Activated CD4-positive, CD25-positive, alpha-beta regulatory T cell treated with anti-CD3 and anti-CD28 coated beads, Interleukin-2, amount 50 U/mL, for 72 hours (primary cell): Measurements from ENCODE around the gene ARHGAP15.

ENCODE experiments used
- DNase-seq: peaks from one replicate; pipeline ENCODE4 v3.0.0; 2021

ARHGAP15 gene

DNA sequence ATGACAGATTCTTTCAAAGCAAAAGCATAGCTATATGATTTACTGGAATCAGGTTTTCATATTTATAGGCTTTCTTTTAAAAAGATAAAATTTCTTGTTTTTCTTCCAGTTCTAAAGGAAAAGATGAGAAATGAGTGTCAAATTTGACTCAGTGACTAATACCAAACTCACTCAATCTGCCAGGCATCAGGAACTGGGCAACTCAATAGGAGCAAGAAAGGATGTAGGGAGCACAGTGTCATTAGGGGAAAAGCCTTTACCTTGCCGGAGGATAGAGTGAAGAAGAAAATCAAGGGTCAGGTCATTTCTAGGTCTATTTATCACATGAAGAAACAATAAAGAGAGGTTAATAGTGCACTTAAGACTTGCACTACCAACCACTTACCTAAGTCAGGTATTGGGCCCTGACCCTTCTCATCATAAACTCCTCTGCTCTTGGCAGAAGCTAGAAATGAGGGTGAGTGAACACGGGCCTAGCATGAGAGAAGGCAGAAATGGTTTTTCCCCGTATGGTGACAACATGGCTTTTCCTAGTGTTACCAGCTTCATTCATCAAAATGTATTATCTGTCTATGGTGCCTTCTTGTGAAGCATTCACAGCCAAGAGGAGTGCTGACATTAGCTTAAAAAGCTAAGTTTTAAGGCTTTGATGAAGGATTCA is 151.0 kb downstream of the ARHGAP15 start:
- no peak for DNase-seq

DNA sequence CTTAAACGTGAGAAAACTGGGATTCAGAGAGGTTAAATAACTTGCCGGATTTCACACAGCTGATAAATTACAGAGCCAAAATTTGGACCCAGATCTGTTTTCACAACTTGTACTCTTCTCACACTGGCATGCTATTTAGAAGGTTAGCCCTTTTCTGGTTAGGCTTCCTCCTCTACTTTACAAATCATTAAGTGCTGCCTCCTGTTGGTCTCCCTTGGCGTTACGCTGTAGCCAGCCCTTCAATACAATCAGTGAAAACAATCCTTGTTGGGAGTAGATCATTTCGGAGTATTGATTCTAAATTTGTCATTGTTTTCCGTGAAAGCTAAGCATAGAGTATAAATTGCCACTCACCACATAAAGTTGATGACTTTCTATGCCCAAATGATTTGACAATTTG is 153.5 kb downstream of the ARHGAP15 start:
- DNase-seq: no peak

DNA sequence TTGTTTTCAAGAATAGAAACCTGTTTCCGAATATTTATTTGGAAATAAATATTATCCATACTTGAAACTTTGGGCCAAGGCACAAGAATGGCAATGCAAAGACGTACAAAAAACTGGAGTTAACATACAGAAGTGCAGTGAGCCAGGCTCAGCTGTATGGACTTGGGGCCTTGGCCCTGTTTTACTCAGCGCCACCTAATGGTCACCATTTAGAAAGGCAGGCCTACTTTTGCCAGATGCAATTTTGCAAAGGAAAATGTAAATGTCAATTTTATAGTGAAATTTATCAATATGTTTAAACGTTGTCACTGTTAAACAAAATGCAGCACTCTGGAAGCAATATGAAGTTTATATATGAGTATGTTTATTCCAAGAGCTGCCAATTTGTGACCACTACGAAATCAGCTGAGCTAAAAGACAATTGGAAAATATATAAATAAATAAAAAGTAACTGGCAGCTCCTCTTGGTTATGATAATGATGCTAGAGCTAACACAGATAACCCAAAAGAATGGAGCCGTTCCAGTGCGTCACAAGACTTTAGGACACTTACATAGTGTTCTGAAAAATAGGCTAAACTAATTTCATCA is 155.0 kb downstream of the ARHGAP15 start:
- no peak for DNase-seq

DNA sequence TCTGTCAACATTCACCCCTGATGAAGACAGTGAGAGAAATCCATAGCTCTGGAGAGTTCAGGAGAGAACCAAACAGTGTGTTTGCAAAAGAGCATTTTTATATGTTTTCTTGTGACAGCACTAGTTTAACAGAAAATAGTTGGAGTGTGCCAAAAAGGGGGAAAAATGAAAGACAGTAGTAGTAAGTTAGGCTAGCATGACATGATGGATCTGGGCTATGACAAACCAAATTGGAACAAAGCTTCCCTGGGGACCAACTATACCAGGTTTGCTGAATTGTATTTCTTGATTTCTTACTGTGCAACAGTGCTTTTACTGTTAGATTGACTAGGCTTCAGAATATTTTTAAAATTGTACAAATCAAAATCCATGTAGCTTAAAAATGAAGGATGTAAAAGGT is 159.8 kb downstream of the ARHGAP15 start:
- DNase-seq: no peak

DNA sequence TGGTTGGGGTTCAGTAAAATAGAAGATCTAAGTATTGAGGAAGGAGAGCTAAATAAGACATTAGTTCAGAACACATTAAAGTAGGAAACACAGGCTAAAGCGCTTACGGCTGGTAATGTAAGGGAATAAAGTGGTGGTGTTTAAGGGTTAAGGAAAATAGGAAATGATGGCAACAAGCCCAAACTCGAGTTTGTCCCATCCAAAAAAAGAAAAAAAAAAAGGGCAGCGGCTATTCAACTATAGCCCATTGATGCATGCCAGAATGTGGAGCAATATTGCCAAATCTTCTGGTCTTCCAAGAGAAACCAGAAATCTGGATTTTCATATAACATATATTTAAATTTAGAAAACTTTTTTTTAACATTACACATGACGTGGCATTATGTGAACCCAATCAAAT is 161.0 kb downstream of the ARHGAP15 start:
- no peak for DNase-seq

DNA sequence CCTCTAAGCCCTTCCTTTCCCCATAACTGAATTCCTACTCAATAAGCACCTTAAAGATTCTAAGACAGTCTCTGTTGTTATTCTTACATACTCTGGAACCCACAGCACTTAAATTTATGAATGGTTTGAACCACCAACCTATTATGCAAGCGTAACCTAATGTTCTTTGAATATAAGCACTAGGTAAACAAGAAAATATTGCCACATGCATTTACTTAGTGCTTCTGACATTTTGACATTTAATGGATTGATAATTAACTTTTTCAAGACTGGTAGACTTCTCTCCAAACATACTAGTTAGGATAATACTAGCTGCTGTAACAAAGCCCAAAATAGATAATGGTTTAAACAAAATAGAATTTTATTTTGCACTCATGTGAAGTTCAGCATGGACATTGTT is 164.8 kb downstream of the ARHGAP15 start:
- DNase-seq: no peak

DNA sequence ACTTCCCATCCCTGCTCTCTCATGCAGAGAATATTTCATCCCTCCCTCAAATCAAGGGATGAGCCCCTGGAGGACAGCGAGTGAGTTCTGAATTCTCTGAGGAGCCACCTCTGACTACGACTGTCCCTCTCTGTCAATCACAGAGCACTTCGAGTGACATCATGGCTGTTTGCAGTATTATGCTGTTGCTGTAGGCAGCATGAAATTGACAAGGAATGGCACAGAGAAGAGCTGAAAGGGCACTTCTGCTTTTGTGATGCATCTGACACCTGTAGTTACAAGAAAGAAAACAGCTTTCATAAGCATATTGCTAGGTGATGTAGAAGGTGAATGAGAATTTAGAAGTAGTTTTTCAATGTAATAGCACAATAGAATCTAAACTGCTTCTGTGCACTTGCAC is 166.9 kb downstream of the ARHGAP15 start:
- no peak for DNase-seq

DNA sequence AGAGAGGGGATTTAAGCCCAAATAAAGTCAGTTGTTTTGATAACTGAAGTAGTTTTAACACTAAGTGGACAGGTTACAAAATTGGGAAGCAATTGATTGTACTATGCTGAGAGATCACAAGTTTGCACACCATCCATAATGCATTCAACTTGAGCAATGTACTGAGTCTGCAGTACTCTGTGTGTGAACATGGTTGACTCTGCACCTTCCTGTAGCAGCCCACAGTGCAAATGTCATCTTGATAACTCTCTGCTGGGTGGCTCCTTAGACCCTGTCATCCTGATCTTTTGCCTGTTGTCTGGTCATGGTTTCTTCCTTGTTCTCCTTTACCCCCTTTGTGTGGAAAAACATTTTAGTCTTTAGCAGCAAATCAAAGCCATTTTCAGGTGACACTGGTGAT is 168.0 kb downstream of the ARHGAP15 start:
- no peak for DNase-seq

DNA sequence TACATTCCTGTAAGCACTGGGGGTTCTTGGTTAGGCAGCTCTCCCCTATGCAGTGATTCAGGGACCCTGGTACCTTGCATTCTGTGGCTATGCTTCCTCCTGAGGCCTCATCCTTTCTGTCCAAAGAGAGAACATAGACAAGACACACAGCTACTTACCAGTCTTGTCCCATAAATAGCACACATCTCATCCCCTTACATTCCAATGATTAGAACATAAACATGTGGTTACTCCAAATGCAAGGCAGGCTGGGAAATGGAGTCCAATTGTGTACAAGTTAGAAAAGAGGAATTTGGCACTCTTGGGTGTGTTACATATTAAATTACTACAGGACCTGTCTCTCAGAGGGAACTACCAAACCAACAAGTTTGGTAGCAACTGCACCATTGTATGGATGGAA is 171.3 kb downstream of the ARHGAP15 start:
- DNase-seq: no peak

DNA sequence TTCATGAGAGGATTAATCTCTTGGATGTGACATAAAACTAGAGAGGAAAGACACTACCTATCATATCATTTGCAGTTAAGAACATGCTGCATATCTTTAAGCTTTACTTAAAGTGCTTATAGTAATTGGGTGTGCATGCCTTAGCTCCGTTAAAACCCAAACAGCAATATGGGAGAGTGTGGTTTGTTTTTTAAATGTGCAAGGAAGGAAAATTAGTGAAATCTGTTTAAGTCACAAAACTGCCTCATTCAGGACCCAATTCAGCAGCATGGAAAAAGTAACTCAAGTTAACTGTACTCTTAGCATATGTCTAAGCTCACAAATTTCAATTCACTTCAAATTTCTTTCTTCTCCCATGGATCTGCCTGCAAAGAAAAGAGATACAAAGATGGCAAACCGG is 182.2 kb downstream of the ARHGAP15 start:
- DNase-seq: no peak

DNA sequence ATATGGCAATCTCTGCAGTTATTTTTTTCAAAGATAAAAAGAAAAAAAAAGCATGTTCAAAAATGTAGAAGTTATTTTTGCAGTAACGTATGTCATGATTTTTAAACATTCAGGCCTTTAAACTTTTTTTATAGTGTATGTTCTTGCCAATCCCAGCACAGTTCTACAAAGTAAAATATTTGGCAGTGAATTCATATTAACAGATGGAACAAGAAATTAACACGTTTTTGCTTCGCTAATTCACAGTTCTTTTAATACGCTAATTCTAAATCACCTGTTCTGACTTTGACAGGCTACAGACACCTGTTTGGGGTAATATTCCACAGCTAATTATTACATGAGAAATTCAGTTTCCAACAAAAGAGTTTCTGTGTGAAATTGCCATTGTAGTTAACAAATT is 183.2 kb downstream of the ARHGAP15 start:
- DNase-seq: no peak

DNA sequence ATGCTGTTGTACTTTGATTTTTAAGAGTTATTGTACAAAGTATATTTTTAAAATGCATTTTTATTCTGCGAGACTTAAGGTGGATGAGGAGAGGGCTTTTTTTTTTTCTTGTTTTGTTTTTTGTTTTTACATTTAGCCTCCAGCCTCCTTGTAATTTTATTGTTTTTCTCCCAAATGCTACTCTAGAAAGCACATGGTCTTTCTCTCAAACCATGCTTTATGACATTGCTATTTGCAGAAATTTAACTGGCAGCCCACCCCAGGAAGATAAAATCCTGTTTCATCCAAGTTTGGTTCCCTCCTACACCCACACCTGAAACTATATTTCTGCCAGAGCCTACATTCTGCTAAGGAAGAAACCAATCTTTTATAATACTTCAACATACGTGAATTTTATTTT is 184.6 kb downstream of the ARHGAP15 start:
- DNase-seq: no peak

DNA sequence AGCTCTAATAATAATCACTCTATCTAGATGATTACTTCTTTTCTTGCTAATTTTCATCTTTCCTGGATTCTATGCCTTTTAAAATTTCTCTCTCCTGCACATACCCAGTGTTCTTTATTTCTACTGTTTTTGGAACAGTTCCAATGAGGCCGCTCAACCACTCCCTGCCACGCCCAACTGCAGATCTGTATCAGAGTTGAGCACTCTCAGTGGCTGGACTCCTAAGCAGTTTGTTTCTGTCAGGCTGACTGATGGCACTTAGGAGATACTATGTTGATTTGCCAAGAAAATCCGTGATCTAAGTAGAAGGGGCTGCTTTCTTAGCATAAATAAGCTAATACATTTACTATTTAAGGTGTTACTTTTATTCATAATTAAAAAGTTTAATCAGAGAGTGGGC is 192.8 kb downstream of the ARHGAP15 start:
- DNase-seq: no peak

DNA sequence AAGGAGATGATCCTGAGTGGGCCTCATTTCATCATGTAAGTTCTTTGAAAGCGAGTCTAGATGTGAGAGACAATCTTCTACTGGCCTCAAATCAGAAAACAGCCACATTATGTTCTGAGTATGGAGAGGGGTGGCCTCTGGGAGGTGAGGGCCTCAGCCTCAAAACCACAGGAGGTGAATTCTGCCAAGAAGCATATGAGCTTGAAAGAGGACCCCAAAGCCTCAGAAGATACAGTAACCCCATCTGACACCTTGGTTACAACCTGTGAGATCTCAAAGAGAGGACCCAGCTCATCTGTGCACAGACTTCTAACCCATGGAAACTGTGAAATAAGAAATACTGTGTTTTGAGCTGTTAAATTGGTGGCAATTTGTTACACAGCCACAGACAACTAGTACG is 200.1 kb downstream of the ARHGAP15 start:
- no peak for DNase-seq

DNA sequence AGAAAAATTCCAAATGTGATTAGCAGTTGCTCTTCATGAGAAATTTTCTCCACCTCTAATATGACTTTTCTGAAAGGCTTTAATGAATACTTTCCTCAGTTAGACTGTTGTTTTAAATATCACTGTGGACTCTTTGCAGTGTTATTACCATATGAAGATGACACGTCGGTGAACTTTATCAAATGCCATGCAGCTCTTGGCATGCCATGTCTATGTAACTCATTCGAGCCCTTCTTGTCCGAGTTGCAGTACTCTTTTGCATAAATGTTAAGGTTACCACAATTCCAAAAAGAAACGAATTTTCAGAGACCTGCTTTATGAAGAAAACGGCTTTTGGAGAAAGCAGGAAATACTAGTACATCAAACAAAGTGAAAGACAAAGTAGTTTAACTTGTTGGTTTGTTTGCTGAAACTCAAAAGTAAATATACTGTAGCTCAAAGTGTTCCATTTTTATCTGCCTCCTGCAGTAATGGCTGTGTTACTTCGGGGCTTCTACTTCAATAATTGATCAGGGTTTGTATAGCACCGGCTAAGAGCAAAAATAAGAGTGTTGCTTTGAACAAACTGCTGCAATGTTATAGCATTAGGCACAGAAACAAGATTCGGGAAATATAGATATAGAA is 204.1 kb downstream of the ARHGAP15 start:
- DNase-seq: no peak

DNA sequence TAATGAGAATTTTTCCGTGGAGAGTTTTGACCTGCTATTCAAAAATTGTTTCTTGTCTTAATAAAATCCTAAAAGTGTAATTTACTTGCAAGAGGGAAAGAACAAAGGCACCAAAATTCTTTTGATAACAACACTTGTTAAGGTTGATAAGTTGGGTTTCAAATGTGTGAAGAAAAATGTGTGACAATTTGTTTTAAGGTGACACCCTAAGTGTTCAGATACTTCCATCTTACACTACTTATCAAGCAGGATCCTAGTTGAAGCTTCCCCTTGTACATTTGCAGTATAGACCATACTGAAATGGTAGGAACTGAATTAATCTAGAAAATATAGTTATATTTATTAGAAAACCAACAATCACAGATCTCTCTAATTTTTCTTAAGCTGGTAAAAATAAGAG is 204.6 kb downstream of the ARHGAP15 start:
- no peak for DNase-seq

DNA sequence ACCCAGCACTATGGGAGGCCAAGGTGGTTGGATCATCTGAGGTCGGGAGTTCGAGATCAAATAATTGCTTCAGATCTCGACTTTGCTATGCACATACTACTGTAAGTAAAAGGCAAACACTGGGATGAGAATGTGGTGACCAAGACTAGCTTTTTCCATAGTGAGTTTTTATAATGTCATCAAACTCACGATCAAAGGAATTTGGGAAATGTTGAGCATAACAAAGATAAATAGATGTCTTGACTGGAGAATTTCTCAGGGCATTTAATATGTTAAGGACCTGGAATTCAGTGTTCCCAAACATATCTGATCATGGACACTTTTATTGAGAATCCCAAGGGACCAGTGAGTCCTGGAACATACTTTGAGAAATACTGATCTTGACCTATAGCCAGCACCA is 205.6 kb downstream of the ARHGAP15 start:
- DNase-seq: no peak

DNA sequence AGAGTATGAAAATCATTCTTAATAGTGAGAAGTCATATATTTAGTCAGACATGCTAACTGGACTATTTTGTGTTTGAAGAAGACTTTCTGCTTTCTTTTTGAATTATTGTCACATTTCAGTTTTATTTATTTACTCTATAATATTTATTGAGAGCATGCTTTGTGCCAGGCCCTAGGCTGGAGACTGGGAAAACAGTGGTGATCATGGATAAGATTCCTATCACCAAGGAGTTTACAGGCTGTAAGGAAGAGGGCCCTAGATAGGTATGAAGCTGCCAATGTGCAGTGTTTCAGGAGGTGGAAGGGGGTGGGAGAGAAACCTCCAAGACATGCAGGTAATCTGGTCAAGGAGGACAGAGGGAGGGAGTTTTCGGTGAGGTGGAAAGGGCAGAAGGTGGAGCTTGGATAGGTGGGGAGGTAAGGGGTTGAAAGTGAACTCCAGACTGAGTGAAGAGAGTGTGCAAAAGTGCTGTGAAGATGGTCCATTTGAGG is 207.5 kb downstream of the ARHGAP15 start:
- no peak for DNase-seq

DNA sequence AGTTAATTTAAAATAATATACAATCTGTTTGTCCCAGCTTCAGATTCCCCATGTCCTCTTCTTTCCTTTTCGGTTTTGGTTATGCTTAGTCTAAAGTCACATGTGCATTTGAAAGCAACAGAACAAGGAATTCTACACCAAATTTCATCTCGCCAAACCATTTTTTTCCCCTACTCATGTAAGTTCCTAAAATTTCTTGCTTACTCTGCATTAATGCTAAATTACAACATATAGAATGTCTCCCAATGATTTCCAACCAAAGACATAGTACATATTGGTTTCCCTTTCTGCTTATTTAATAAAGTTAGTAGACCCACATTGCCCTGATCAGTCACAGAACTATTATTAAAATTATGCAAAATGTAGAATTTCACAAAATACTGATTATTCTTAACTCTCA is 212.3 kb downstream of the ARHGAP15 start:
- DNase-seq: no peak

DNA sequence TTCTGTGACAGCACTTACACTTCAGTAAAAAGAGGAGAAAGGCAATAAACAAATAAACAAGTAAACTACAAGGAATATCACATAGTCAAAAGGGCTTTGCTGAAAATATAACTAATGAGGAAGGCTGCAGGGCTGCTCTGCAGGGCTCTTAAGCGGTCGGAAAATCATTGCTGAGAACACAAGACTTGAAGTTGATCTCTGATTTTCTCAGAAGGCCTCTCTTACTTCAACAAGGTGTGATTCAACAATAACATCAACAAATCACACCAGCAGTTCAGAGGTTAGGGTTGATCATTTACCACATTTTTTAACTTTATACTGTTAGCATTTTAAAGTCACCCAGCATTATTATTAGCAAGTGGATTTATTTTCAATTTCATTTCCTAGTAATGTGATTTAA is 215.6 kb downstream of the ARHGAP15 start:
- no peak for DNase-seq

DNA sequence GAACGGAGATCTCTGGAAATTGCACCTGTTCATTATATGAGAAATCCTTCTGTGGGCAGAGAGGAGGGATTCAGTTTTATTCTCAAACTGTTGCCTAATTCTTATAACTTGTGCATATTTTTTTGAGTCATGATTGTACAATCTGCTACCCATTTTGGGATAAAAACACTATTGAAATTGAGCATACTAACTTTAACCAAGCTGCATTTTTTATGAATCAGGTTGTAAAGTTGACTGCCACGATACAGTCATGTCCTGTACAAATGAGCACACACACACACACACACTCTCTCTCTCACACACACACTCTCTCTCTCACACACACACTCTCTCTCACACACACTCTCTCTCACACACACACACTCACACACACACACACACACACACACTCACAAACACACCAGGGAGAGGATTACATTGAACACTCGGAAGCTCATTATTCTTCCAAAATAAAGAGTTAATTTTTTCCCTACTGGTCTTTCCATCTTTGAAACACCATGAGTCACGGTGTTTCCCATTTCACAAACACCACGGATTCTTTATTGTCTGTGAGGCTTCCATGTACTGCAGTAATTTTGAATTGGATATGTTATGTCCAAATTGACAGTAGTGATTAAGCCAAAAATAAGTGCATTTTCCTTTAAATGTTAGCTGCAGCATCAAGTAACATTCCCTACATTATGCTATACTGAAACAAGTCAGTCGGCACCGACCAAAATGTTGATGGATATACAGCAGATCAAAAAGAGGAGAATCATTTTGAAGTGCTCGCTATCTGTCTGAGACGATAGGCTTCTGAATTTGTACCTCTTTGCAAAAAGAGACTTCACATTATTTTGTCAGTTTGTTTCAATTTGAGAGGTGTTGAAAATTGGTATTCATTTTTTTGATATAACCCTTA is 216.9 kb downstream of the ARHGAP15 start:
- no peak for DNase-seq

DNA sequence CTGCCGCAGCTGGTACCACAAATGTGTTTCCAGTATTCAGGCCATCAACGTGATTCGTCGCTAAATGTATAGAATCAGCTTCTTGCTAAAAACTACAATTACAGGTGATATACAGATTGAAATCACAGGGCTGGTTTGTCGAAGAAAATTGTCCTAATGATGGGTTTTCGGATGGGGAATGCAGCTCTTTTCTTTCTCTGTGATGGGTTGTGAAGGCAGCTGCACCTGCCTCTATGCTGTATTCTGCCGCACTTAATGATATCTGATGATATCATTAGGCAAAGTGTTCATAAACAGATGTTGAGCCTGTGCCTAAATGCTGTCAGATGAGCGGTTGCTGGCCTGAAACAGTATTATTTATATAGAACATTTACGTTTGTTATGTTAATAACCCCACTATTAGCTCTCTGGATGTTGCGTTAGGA is 218.1 kb downstream of the ARHGAP15 start:
- no peak for DNase-seq

DNA sequence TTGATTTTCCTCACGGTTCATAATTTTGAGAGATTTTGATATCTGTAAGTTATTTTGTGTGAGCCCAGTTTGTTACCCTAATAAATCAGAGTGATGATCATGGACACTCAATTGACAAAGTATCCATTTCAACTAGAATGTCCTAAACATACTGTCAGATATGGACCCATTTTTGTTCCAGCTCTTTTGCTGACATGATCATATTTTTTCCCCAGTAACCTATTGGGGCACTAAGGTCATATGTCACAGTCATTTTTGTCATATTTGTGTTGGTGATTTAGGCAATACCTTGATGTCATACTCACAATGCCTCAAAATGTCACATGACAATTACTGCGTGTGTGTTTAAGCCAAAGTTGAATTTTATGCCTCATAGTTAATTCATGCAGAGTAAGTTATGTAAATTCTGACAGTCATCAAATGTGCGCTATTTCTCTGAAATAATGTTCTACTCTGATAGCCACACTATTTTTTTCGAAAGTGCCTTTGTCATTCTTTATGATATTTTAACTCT is 218.7 kb downstream of the ARHGAP15 start:
- DNase-seq: no peak
